ENCODE measurements around the gene KRT78.

Gene KRT78

DNA sequence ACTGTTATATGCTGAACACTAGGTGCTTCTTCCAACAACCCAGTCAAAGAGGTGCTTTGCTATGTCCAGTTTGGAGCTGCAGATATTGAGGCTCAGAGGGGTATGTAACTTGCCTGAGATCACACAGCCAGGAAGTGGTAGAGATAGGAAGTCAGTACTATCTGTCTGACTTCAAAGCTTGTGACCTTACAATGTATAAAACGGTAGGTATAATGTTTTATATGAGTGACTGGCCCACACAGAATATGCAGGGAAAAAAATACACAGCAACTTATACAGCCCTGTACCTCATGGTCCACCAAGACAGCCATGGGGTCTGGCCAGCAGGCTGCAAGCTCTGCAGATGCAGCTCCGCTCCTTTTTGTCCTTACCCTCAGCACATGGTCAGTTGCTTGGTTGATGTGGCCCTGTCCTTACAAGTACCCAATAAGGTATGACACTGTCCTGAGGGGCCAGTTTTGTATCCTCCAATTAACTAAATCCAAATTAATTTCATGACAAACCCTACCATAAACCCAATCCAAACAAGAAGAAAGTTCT is 31.0 kb downstream of the KRT78 start:
- H3K36me3 ChIP-seq (ENCODE audit: insufficient read depth, low read length) = no peaks in the 10 kb centered on the region
- no peaks in the 10 kb centered on the region for H4K20me1 ChIP-seq (ENCODE audit: insufficient read depth, low read length, poor library complexity, severe bottlenecking)
- no peaks in the 10 kb centered on the region for H3K9me2 ChIP-seq (replicated peaks; ENCODE audit: low read depth, low read length)
- no peaks in the 10 kb centered on the region for H3K79me2 ChIP-seq (ENCODE audit: insufficient read depth, low read length)
- H3K4me1 ChIP-seq (ENCODE audit: insufficient read depth, low read length, poor library complexity, severe bottlenecking) = no peaks in the 10 kb centered on the region
- no peaks in the 10 kb centered on the region for H3F3A ChIP-seq (ENCODE audit: low read depth)
- no peak for TF ChIP-seq EZH2phosphoT487 (IDR thresholded peaks at IDR 0.05; ENCODE audit: borderline replicate concordance)
- TF ChIP-seq, protein P1, sequence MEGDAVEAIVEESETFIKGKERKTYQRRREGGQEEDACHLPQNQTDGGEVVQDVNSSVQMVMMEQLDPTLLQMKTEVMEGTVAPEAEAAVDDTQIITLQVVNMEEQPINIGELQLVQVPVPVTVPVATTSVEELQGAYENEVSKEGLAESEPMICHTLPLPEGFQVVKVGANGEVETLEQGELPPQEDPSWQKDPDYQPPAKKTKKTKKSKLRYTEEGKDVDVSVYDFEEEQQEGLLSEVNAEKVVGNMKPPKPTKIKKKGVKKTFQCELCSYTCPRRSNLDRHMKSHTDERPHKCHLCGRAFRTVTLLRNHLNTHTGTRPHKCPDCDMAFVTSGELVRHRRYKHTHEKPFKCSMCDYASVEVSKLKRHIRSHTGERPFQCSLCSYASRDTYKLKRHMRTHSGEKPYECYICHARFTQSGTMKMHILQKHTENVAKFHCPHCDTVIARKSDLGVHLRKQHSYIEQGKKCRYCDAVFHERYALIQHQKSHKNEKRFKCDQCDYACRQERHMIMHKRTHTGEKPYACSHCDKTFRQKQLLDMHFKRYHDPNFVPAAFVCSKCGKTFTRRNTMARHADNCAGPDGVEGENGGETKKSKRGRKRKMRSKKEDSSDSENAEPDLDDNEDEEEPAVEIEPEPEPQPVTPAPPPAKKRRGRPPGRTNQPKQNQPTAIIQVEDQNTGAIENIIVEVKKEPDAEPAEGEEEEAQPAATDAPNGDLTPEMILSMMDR (conservative IDR thresholded peaks at IDR 0.05; ENCODE audit: low read length) = no peak
- H3K4me2 ChIP-seq (ENCODE audit: low read depth, low read length, poor library complexity, severe bottlenecking) = no peak overlapping the region
- no peaks in the 10 kb centered on the region for H3K9me3 ChIP-seq (ENCODE audit: insufficient read depth, low read depth, low read length)
- H3K9ac ChIP-seq (ENCODE audit: low read depth, low read length, poor library complexity, severe bottlenecking) = no peak overlapping the region
- H3K27me3 ChIP-seq (ENCODE audit: insufficient read depth, low read length, poor library complexity, severe bottlenecking) = no peaks in the 10 kb centered on the region
- H2AFZ ChIP-seq (ENCODE audit: low read length) = no peak overlapping the region
- no peak overlapping the region for H3K4me3 ChIP-seq (ENCODE audit: low read length, poor library complexity, severe bottlenecking)

GRCh38 chr12:52817003-52817698 is 31.6 kb downstream of the KRT78 start:
- no peaks in the 10 kb centered on the region for H3K79me2 ChIP-seq (ENCODE audit: insufficient read depth, low read length)
- H4K20me1 ChIP-seq (ENCODE audit: insufficient read depth, low read length, poor library complexity, severe bottlenecking) = no peaks in the 10 kb centered on the region
- no peaks in the 10 kb centered on the region for H3K9me3 ChIP-seq (ENCODE audit: insufficient read depth, low read depth, low read length)
- no peak overlapping the region for H3K4me3 ChIP-seq (ENCODE audit: low read length, poor library complexity, severe bottlenecking)
- no peaks in the 10 kb centered on the region for H3K4me1 ChIP-seq (ENCODE audit: insufficient read depth, low read length, poor library complexity, severe bottlenecking)
- H2AFZ ChIP-seq (ENCODE audit: low read length) = no peak overlapping the region
- H3K9me2 ChIP-seq (replicated peaks; ENCODE audit: low read depth, low read length) = no peaks in the 10 kb centered on the region
- no peak overlapping the region for H3K4me2 ChIP-seq (ENCODE audit: low read depth, low read length, poor library complexity, severe bottlenecking)
- no peak for TF ChIP-seq EZH2phosphoT487 (IDR thresholded peaks at IDR 0.05; ENCODE audit: borderline replicate concordance)
- TF ChIP-seq, protein P1 (conservative IDR thresholded peaks at IDR 0.05; ENCODE audit: low read length) = no peak
- no peaks in the 10 kb centered on the region for H3K36me3 ChIP-seq (ENCODE audit: insufficient read depth, low read length)
- H3K9ac ChIP-seq (ENCODE audit: low read depth, low read length, poor library complexity, severe bottlenecking) = no peak overlapping the region
- no peaks in the 10 kb centered on the region for H3K27me3 ChIP-seq (ENCODE audit: insufficient read depth, low read length, poor library complexity, severe bottlenecking)
- H3F3A ChIP-seq (ENCODE audit: low read depth) = no peaks in the 10 kb centered on the region

- H3K9ac ChIP-seq (ENCODE audit: low read depth, low read length, poor library complexity, severe bottlenecking) = no peak overlapping the region
- H4K20me1 ChIP-seq (ENCODE audit: insufficient read depth, low read length, poor library complexity, severe bottlenecking) = no peaks in the 10 kb centered on the region
- no peaks in the 10 kb centered on the region for H3K9me3 ChIP-seq (ENCODE audit: insufficient read depth, low read depth, low read length)
- H3K79me2 ChIP-seq (ENCODE audit: insufficient read depth, low read length) = no peaks in the 10 kb centered on the region
- no peaks in the 10 kb centered on the region for H3K27me3 ChIP-seq (ENCODE audit: insufficient read depth, low read length, poor library complexity, severe bottlenecking)
- H3K4me3 ChIP-seq (ENCODE audit: low read length, poor library complexity, severe bottlenecking) = no peak overlapping the region
- TF ChIP-seq EZH2phosphoT487 (IDR thresholded peaks at IDR 0.05; ENCODE audit: borderline replicate concordance) = no peak
- TF ChIP-seq, protein P1 (conservative IDR thresholded peaks at IDR 0.05; ENCODE audit: low read length) = no peak
- no peaks in the 10 kb centered on the region for H3K4me1 ChIP-seq (ENCODE audit: insufficient read depth, low read length, poor library complexity, severe bottlenecking)
- no peaks in the 10 kb centered on the region for H3K9me2 ChIP-seq (replicated peaks; ENCODE audit: low read depth, low read length)
- H3K4me2 ChIP-seq (ENCODE audit: low read depth, low read length, poor library complexity, severe bottlenecking) = no peak overlapping the region
- no peaks in the 10 kb centered on the region for H3K36me3 ChIP-seq (ENCODE audit: insufficient read depth, low read length)
- H3F3A ChIP-seq (ENCODE audit: low read depth) = no peaks in the 10 kb centered on the region
- no peak overlapping the region for H2AFZ ChIP-seq (ENCODE audit: low read length)
These were observed 32.9 kb downstream of the KRT78 start for GRCh38 chr12:52815676-52816588.
